Mesenchymal stem cell (in vitro differentiated cells and primary cell): ENCODE data around the gene SNX25.

ENCODE experiments used
- DNase-seq: peaks from one replicate; pipeline ENCODE4 v3.0.0-alpha.2; 2013
- H2AFZ ChIP-seq: one replicate; pipeline ENCODE4 v1.6.1; 2013; ENCODE audit warnings: low read depth, mild to moderate bottlenecking, control low read depth, inconsistent platforms, low read length, moderate library complexity
- H2AK5ac ChIP-seq: 2 replicates; pipeline ENCODE4 v1.6.1; 2013; ENCODE audit warnings: low read length, moderate library complexity, mild to moderate bottlenecking, inconsistent platforms; ENCODE audit not compliant: severe bottlenecking
- H2BK120ac ChIP-seq: one replicate; pipeline ENCODE4 v1.6.1; 2013; ENCODE audit warnings: low read depth, mild to moderate bottlenecking, inconsistent platforms, low read length, moderate library complexity
- H2BK12ac ChIP-seq, 2 experiments: one replicate each; pipeline ENCODE4 v1.6.1; 2013; ENCODE audit warnings: inconsistent platforms in 2 of 2, low read length in 2 of 2, mild to moderate bottlenecking in 2 of 2, moderate library complexity in 2 of 2, control low read depth in 1 of 2
- H2BK15ac ChIP-seq: one replicate; pipeline ENCODE4 v1.6.1; 2013; ENCODE audit warnings: mild to moderate bottlenecking, low read depth, inconsistent platforms; ENCODE audit not compliant: poor library complexity, severe bottlenecking
- H2BK5ac ChIP-seq: 2 replicates; pipeline ENCODE4 v1.6.1; 2013; ENCODE audit warnings: low read depth, mild to moderate bottlenecking, low read length, control low read depth, inconsistent platforms; ENCODE audit not compliant: poor library complexity, severe bottlenecking
- H3K14ac ChIP-seq, 2 experiments: one replicate each; pipeline ENCODE4 v1.6.1; 2013; ENCODE audit warnings: inconsistent platforms in 2 of 2, low read length in 2 of 2, control low read depth in 1 of 2, mild to moderate bottlenecking in 1 of 2, moderate library complexity in 1 of 2
- H3K18ac ChIP-seq, 2 experiments: one replicate each; pipeline ENCODE4 v1.6.1; 2013; ENCODE audit warnings: inconsistent platforms in 2 of 2, low read length in 2 of 2, control low read depth in 1 of 2, low read depth in 1 of 2, mild to moderate bottlenecking in 1 of 2
- H3K23ac ChIP-seq, 2 experiments: one replicate each; pipeline ENCODE4 v1.6.1; 2013; ENCODE audit warnings: inconsistent platforms in 2 of 2, low read length in 2 of 2, mild to moderate bottlenecking in 2 of 2, moderate library complexity in 2 of 2, control low read depth in 1 of 2
- H3K27ac ChIP-seq: 2 replicates; pipeline ENCODE4 v1.5.1; 2013; ENCODE audit warnings: mild to moderate bottlenecking, moderate library complexity, low read length, control low read depth, inconsistent platforms; ENCODE audit not compliant: poor library complexity, severe bottlenecking
- H3K27me3 ChIP-seq, 2 experiments: 2 replicates each; pipeline versions ENCODE4 v1.6.1 to v1.7.0; 2013; ENCODE audit warnings: low read length in 2 of 2, mild to moderate bottlenecking in 2 of 2, moderate library complexity in 2 of 2, control low read depth in 1 of 2, inconsistent platforms in 1 of 2; ENCODE audit not compliant: control insufficient read depth in 1 of 2, insufficient read depth in 1 of 2
- H3K36me3 ChIP-seq, 2 experiments: 2 replicates each; pipeline versions ENCODE4 v1.6.1 to v1.7.0; 2013; ENCODE audit warnings: low read length in 2 of 2, control low read depth in 1 of 2, inconsistent platforms in 1 of 2, low read depth in 1 of 2, mild to moderate bottlenecking in 1 of 2; ENCODE audit not compliant: insufficient read depth in 2 of 2, control insufficient read depth in 1 of 2
- H3K4ac ChIP-seq, 2 experiments: one replicate each; pipeline ENCODE4 v1.6.1; 2013; ENCODE audit warnings: inconsistent platforms in 2 of 2, low read length in 2 of 2, mild to moderate bottlenecking in 2 of 2, moderate library complexity in 2 of 2, control low read depth in 1 of 2, low read depth in 1 of 2
- H3K4me1 ChIP-seq: 2 replicates; pipeline ENCODE4 v1.6.1; 2013; ENCODE audit warnings: low read depth, low read length, control low read depth; ENCODE audit not compliant: control insufficient read depth, insufficient read depth
- H3K4me2 ChIP-seq: 2 replicates; pipeline ENCODE4 v1.6.1; 2013; ENCODE audit warnings: low read length, mild to moderate bottlenecking, inconsistent platforms; ENCODE audit not compliant: poor library complexity, severe bottlenecking
- H3K4me3 ChIP-seq, 2 experiments: 2 replicates each; pipeline versions ENCODE4 v1.5.1 to v1.7.0; 2013; ENCODE audit warnings: low read length in 2 of 2, mild to moderate bottlenecking in 2 of 2, control low read depth in 1 of 2, low read depth in 1 of 2; ENCODE audit not compliant: insufficient read depth in 1 of 2
- H3K79me1 ChIP-seq: replicated peaks from 2 replicates; pipeline ENCODE4 v1.6.1; 2013; ENCODE audit warnings: mild to moderate bottlenecking, control low read depth, low read length, inconsistent platforms; ENCODE audit not compliant: poor library complexity, severe bottlenecking
- H3K9ac ChIP-seq: 2 replicates; pipeline ENCODE4 v1.7.0; 2013; ENCODE audit warnings: mild to moderate bottlenecking, low read length, moderate library complexity
- H3K9me3 ChIP-seq: 2 replicates; pipeline ENCODE4 v1.7.0; 2013; ENCODE audit warnings: mild to moderate bottlenecking, low read length; ENCODE audit not compliant: control insufficient read depth
- H4K8ac ChIP-seq: one replicate; pipeline ENCODE4 v1.6.1; 2013; ENCODE audit warnings: inconsistent platforms, mild to moderate bottlenecking, low read length, moderate library complexity
- H4K91ac ChIP-seq: one replicate; pipeline ENCODE4 v1.6.1; 2013; ENCODE audit warnings: mild to moderate bottlenecking, low read length, inconsistent platforms
- WGBS: methylation state at CpG from one replicate; pipeline ENCODE4 v1.1.7; 2013; ENCODE audit warnings: mixed read lengths; 5-methylcytosine and 5-hydroxymethylcytosine counted together

The SNX25 gene

DNA sequence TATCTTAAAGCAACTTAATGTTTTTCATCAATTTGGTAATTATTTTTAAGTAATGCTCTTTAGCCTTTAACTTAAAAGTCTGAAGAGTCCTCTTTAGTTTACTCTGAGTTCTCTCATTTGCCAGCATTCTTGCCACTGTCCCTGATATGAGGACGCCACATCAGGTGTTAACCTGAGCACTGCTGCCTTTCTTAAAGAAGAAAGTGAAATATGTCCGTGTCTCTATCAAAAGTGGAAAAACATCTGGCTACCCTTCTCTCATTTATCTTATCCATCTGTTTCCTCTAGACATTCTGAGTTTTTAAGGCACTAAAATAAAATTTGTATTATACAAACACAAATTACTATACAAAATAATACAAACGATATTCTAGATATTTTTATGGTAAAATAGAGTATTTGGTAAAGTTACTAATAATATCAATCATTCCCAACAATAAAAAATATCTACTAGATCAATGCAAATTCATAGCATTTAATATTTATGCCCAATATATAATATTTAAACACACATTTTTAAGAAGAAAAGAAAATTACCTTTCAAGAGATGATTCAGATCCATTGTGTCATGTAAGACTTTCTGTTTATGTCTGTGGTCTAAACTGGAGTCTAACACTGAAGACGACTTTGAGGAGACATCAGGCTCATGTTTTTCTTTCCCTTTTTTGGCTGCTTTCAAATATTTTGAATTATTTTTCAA is 19.6 kb upstream of the SNX25 start:
- H3K79me1 ChIP-seq = peaks cover 19% of the 10 kb centered on the region
- no peaks in the 10 kb centered on the region for H3K4me1 ChIP-seq
- no peak for DNase-seq
- H3K27me3 ChIP-seq = no peaks in the 10 kb centered on the region
- H2BK12ac ChIP-seq = no peak overlapping the region
- H3K4ac ChIP-seq = no peak overlapping the region
- H3K4me3 ChIP-seq = no peak overlapping the region
- 98% methylated on average over 3 of the region's 4 CpGs for WGBS
- H3K18ac ChIP-seq = no peak overlapping the region
- H3K36me3 ChIP-seq = peaks cover 4 to 42% of the 10 kb centered on the region in 2 experiments
- no peak overlapping the region for H2AFZ ChIP-seq
- H4K91ac ChIP-seq = no peak overlapping the region
- H2BK15ac ChIP-seq = no peak overlapping the region
- H3K14ac ChIP-seq = no peak overlapping the region
- H2AK5ac ChIP-seq = no peak overlapping the region
- H3K4me2 ChIP-seq = no peak overlapping the region
- H3K9ac ChIP-seq = no peak overlapping the region
- no peak overlapping the region for H4K8ac ChIP-seq
- no peak overlapping the region for H2BK120ac ChIP-seq
- H2BK5ac ChIP-seq = no peak overlapping the region
- no peak overlapping the region for H3K23ac ChIP-seq
- H3K27ac ChIP-seq = no peak overlapping the region
- no peaks in the 10 kb centered on the region for H3K9me3 ChIP-seq

DNA sequence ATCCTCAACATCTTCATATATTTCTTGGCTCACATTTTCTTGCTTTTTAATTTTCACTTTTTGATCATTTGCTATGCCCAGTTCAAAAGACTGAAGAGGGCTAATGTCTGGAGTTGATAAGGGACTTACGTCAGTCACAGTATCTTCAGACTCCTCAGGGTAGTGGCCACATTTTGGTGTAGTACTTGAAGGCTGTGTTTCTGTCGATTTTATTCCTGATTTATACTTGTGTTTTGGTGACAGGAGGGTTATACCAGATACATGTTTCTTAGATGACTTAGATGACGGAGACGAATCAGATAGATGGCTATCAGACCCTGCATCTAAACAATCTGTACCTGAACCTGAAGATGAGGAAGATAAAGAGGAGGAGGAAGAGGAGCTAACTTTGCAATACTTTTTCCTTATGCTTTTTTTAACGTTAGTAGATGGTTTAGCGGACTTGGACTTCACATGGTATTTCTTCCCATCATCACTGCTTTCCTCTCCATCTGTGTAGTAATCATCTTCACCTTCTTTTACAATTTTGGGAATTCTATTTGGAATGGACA is 19.0 kb upstream of the SNX25 start:
- no peaks in the 10 kb centered on the region for H3K9me3 ChIP-seq
- no peak overlapping the region for H2AFZ ChIP-seq
- no peak overlapping the region for H4K91ac ChIP-seq
- peaks cover 22% of the 10 kb centered on the region for H3K79me1 ChIP-seq
- no peak overlapping the region for H4K8ac ChIP-seq
- no peak overlapping the region for H3K4ac ChIP-seq
- H3K9ac ChIP-seq = no peak overlapping the region
- no peak overlapping the region for H2BK120ac ChIP-seq
- H3K36me3 ChIP-seq = peaks cover 4 to 47% of the 10 kb centered on the region in 2 experiments
- H3K4me2 ChIP-seq = no peak overlapping the region
- no peak for DNase-seq
- no peaks in the 10 kb centered on the region for H3K4me1 ChIP-seq
- no peaks in the 10 kb centered on the region for H3K27me3 ChIP-seq
- no peak overlapping the region for H2AK5ac ChIP-seq
- H3K4me3 ChIP-seq = no peak overlapping the region
- no peak overlapping the region for H3K14ac ChIP-seq
- H3K23ac ChIP-seq = no peak overlapping the region
- H3K27ac ChIP-seq = no peak overlapping the region
- no peak overlapping the region for H2BK12ac ChIP-seq
- 97% methylated on average over 4 of the region's 6 CpGs for WGBS
- H2BK5ac ChIP-seq = no peak overlapping the region
- no peak overlapping the region for H3K18ac ChIP-seq
- no peak overlapping the region for H2BK15ac ChIP-seq

DNA sequence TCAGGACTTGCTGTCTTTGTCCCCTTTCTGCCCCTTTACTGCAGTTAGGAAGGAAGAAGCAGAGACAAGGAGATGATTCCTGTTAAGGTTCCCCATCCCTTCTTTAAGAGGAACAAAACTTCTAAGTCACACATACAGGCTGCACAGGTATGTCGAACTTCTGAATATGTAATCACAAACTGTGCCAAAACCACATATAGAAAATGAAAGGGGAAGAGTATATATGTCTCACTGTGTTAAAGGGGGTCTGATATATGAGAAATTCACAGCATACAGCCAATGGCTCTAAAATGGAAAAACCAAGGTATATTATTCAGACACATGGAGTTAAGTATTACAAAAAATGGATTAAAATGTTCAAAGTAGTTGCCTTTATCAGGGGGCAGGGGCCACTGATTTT is 17.3 kb upstream of the SNX25 start:
- no peak overlapping the region for H3K14ac ChIP-seq
- H3K18ac ChIP-seq = no peak overlapping the region
- no peak overlapping the region for H3K4me3 ChIP-seq
- no peak overlapping the region for H3K23ac ChIP-seq
- H3K27me3 ChIP-seq = no peaks in the 10 kb centered on the region
- no peak overlapping the region for H2BK15ac ChIP-seq
- no peak overlapping the region for H3K9ac ChIP-seq
- no CpG with 5 or more reads among the region's 1 CpG for WGBS
- H3K4ac ChIP-seq = no peak overlapping the region
- no peak overlapping the region for H2AK5ac ChIP-seq
- no peak overlapping the region for H3K4me2 ChIP-seq
- DNase-seq = no peak
- H2AFZ ChIP-seq = no peak overlapping the region
- no peak overlapping the region for H3K27ac ChIP-seq
- no peaks in the 10 kb centered on the region for H3K4me1 ChIP-seq
- no peaks in the 10 kb centered on the region for H3K9me3 ChIP-seq
- H2BK12ac ChIP-seq = no peak overlapping the region
- peaks cover 18% of the 10 kb centered on the region for H3K79me1 ChIP-seq
- no peak overlapping the region for H4K91ac ChIP-seq
- no peak overlapping the region for H4K8ac ChIP-seq
- H2BK120ac ChIP-seq = no peak overlapping the region
- H2BK5ac ChIP-seq = no peak overlapping the region
- H3K36me3 ChIP-seq = peaks cover 4 to 45% of the 10 kb centered on the region in 2 experiments

DNA sequence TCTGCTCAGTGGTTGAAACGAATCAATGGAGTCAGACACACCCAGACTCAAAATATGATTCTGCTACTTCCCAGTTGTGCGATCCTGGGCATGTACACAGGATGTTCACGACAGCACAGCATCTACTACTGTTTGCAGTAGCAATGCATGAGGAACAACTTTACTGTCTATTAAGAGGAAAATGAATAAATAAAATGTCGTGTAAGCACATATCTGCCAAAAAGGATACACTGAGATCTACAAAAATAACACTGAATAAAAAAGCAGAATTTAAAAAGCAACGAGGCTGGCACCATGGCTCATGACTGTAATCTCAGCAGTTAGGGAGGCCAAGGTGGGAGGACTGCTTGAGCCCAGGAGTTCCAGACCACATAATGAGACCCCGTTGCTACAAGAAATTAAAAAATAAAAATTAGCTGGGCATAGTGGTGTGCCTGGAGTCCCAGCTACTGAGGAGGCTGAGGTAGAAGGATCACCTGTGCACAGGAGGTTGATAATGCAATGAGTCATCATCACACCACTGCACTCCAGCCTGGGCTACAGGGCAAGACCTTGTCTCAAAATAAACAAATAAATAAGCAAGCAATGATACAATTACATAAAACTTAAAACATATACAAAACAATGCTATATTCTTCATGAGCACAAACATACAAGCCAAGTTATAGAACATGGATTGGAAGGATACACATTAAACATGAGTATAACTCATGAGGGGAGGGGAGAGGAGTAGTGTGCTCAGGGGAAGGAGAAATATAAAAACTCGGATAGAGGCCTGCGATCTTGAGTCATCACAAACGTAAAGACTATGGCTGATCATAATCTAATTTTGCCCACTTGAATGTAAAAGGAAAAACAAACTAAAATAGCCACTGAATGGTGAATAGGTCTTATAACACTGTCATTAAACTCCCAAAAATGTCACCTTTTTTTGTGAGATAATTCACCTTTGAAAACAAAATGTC is 14.2 kb upstream of the SNX25 start:
- no peak overlapping the region for H3K4ac ChIP-seq
- no peak overlapping the region for H3K27ac ChIP-seq
- no peak overlapping the region for H3K4me2 ChIP-seq
- peaks cover under 1 to 18% of the 10 kb centered on the region in 2 experiments for H3K36me3 ChIP-seq
- H3K4me3 ChIP-seq = no peak overlapping the region
- DNase-seq = no peak
- H4K91ac ChIP-seq = no peak overlapping the region
- WGBS = 90% methylated on average over 5 of the region's 9 CpGs
- H3K14ac ChIP-seq = no peak overlapping the region
- no peak overlapping the region for H2AFZ ChIP-seq
- H3K9ac ChIP-seq = no peak overlapping the region
- H2BK12ac ChIP-seq = no peak overlapping the region
- H4K8ac ChIP-seq = no peak overlapping the region
- no peak overlapping the region for H2AK5ac ChIP-seq
- no peak overlapping the region for H3K23ac ChIP-seq
- no peak overlapping the region for H3K18ac ChIP-seq
- H3K9me3 ChIP-seq = no peaks in the 10 kb centered on the region
- no peak overlapping the region for H2BK120ac ChIP-seq
- no peak overlapping the region for H2BK15ac ChIP-seq
- no peak overlapping the region for H2BK5ac ChIP-seq
- H3K79me1 ChIP-seq = peaks cover 21% of the 10 kb centered on the region
- no peaks in the 10 kb centered on the region for H3K27me3 ChIP-seq
- H3K4me1 ChIP-seq = no peaks in the 10 kb centered on the region
